HepG2 (cell line): Measurements from ENCODE around the gene ARHGAP10. TPM values are rescaled to one million over a fixed set of nuclear protein-coding genes. Genes with fewer than 3 reads are reported as not detected.

Experiments used
- ATAC-seq: fragments of 200-7000 bp; cut with Tn5 transposase; 3 replicates; pipeline ENCODE4 v1.9.1; 2020; ENCODE audit warnings: mild to moderate bottlenecking, moderate library complexity
- BruUV-seq: library from RNA; stranded (reverse); fragments of 400-500 nt; replicated peaks from 2 replicates; lab custom pipeline; 2021; lab: Mats Ljungman, UMichigan
- CTCF ChIA-PET: fragments of 300-600 bp; formaldehyde crosslinking; extraction: SDS; loops from one replicate; lab custom pipeline; 2021; ENCODE audit warnings: low total read pairs, inconsistent platforms, low intra/inter-chr PET ratio; lab: Yijun Ruan, JAX
- POLR2A ChIA-PET: fragments of 350-600 bp; sonication (Branson Sonifier 250); formaldehyde crosslinking; loops from one replicate; lab custom pipeline; 2020; ENCODE audit warnings: antibody characterized with exemption, inconsistent platforms; lab: Yijun Ruan, JAX
- DNase-seq: peaks from one replicate; pipeline ENCODE4 v3.0.0-alpha.2; 2015; ENCODE audit warnings: low spot score
- FAIRE-seq: peaks from 3 replicates; lab custom pipeline; 2011; peaks lifted over from hg19 to GRCh38; lab: Jason Lieb, UNC
- H2AFZ ChIP-seq: one replicate; pipeline ENCODE4 v1.6.1; 2011; ENCODE audit warnings: low read length, inconsistent platforms
- H3K27ac ChIP-seq: fragments of 300-600 bp; 3 replicates; pipeline ENCODE4 v1.8.0; 2011; ENCODE audit warnings: mixed run types, mild to moderate bottlenecking, mixed read lengths, low read length, inconsistent platforms; ENCODE audit not compliant: insufficient read depth; ENCODE audit errors: extremely low read length
- H3K27me3 ChIP-seq, 2 experiments: fragments of 200-600 bp in 1 of 2; 2 replicates in 1 of 2; 3 replicates in 1 of 2; pipeline versions ENCODE4 v1.6.0 to v1.8.0; 2011; ENCODE audit warnings: low read length in 2 of 2, mild to moderate bottlenecking in 2 of 2, moderate library complexity in 2 of 2, inconsistent platforms in 1 of 2; ENCODE audit not compliant: insufficient read depth in 2 of 2, control insufficient read depth in 1 of 2
- H3K36me3 ChIP-seq, 2 experiments: fragments of 200-600 bp in 1 of 2; replicated peaks in 1 of 2; 2 replicates in 1 of 2; 3 replicates in 1 of 2; pipeline versions ENCODE4 v1.5.1 to v1.8.0; 2011; ENCODE audit warnings: low read length in 2 of 2, inconsistent platforms in 1 of 2; ENCODE audit not compliant: insufficient read depth in 2 of 2, control insufficient read depth in 1 of 2
- H3K4me1 ChIP-seq: 2 replicates; pipeline ENCODE4 v1.5.1; 2012; ENCODE audit warnings: low read length, inconsistent platforms; ENCODE audit not compliant: insufficient read depth
- H3K4me2 ChIP-seq: 2 replicates; pipeline ENCODE4 v1.6.0; 2011; ENCODE audit warnings: low read depth, low read length, inconsistent platforms
- H3K4me3 ChIP-seq, 3 experiments: fragments of 200-600 bp in 1 of 3; sonication (generic), shearing (Covaris generic) in 1 of 3; replicated peaks in 1 of 3; 2 replicates each; pipeline ENCODE4 v1.5.1; 2011 to 2016; ENCODE audit warnings: low read length in 3 of 3, inconsistent platforms in 2 of 3, low read depth in 2 of 3, mild to moderate bottlenecking in 2 of 3, control low read depth in 1 of 3, mixed read lengths in 1 of 3; ENCODE audit not compliant: insufficient read depth in 1 of 3
- H3K79me2 ChIP-seq: one replicate; pipeline ENCODE4 v1.6.1; 2011; ENCODE audit warnings: low read length, inconsistent platforms; ENCODE audit not compliant: insufficient read depth
- H3K9ac ChIP-seq: 2 replicates; pipeline ENCODE4 v1.6.0; 2011; ENCODE audit warnings: mild to moderate bottlenecking, low read depth, low read length, inconsistent platforms; ENCODE audit not compliant: insufficient read depth
- H3K9me3 ChIP-seq: 2 replicates; pipeline ENCODE4 v1.5.1; 2012; ENCODE audit warnings: mild to moderate bottlenecking, low read length
- H4K20me1 ChIP-seq: 2 replicates; pipeline ENCODE4 v1.6.0; 2011; ENCODE audit warnings: inconsistent platforms, mild to moderate bottlenecking, low read length, moderate library complexity; ENCODE audit not compliant: insufficient read depth
- ATF1 ChIP-seq: IDR thresholded peaks from 2 replicates; pipeline ENCODE4 v1.6.1; 2016; ENCODE audit warnings: mild to moderate bottlenecking, control low read depth
- HDAC6 ChIP-seq: fragments of 200-600 bp; sonication (generic); IDR thresholded peaks from 2 replicates; pipeline ENCODE4 v1.7.0; 2017; ENCODE audit warnings: mild to moderate bottlenecking, antibody characterized with exemption, low read length, low read depth
- KAT7 ChIP-seq: IDR thresholded peaks from 2 replicates; pipeline ENCODE4 v1.6.1; 2018; ENCODE audit warnings: borderline replicate concordance, missing compliant biosample characterization
- KLF11 ChIP-seq: IDR thresholded peaks from 2 replicates; pipeline ENCODE4 v1.6.1; 2016; ENCODE audit warnings: missing compliant biosample characterization
- MAFF ChIP-seq: IDR thresholded peaks from 2 replicates; pipeline ENCODE4 v1.6.1; 2011; ENCODE audit warnings: low read depth, low read length, improper control_type of control experiment
- MAFK ChIP-seq, 2 experiments: IDR thresholded peaks in 1 of 2; conservative IDR thresholded peaks in 1 of 2; 2 replicates each; pipeline ENCODE4 v1.6.1; 2011; ENCODE audit warnings: improper control_type of control experiment in 2 of 2, low read length in 2 of 2
- MED1 ChIP-seq: sonication (generic); formaldehyde crosslinking; IDR thresholded peaks from 2 replicates; pipeline ENCODE4 v1.4.0; 2020; ENCODE audit warnings: missing genetic modification reagents
- SCMH1 ChIP-seq: sonication (generic); formaldehyde crosslinking; IDR thresholded peaks from 2 replicates; pipeline ENCODE4 v1.9.0; 2021; ENCODE audit warnings: missing genetic modification reagents, mild to moderate bottlenecking, borderline replicate concordance
- TAF15 ChIP-seq: fragments of 200-400 bp; formaldehyde crosslinking; IDR thresholded peaks from one replicate; pipeline ENCODE4 v1.6.1; 2018; ENCODE audit warnings: mild to moderate bottlenecking, low read depth, low read length; ENCODE audit not compliant: poor library complexity, severe bottlenecking
- ZNF136 ChIP-seq: sonication (generic); formaldehyde crosslinking; IDR thresholded peaks from 2 replicates; pipeline ENCODE4 v1.8.1; 2022; ENCODE audit warnings: low read depth, mild to moderate bottlenecking, moderate library complexity, missing genetic modification reagents
- ZNF329 ChIP-seq: sonication (generic); formaldehyde crosslinking; IDR thresholded peaks from 2 replicates; pipeline ENCODE4 v1.9.0; 2021; ENCODE audit warnings: low read depth, mild to moderate bottlenecking, missing genetic modification reagents
- ZNF850 ChIP-seq: sonication (generic); formaldehyde crosslinking; conservative IDR thresholded peaks from 2 replicates; pipeline ENCODE4 v1.9.0; 2021; ENCODE audit warnings: mild to moderate bottlenecking, missing genetic modification reagents
- WGBS: methylation state at CpG from one replicate; pipeline ENCODE4 v1.1.6; 2017; ENCODE audit warnings: low lambda C conversion rate; 5-methylcytosine and 5-hydroxymethylcytosine counted together
- in situ Hi-C: cut with HindIII; loops from 2 replicates; pipeline ENCODE4 v1.10.0; 2017; ENCODE audit warnings: low pct_unique_long_range_greater_than_20kb; ENCODE audit not compliant: extremely low pct_ligation_motif_present
- intact Hi-C: fragments of 100-400 bp; cut with micrococcal nuclease; formaldehyde crosslinking; loops from one replicate; pipeline ENCODE4 v1.10.0; 2022; ENCODE audit not compliant: unreplicated experiment
- polyA plus RNA-seq, 8 experiments: library from polyadenylated mRNA; depleted of rRNA in 3 of 8; stranded (reverse) in 7 of 8; unstranded in 1 of 8; fragments of >200 nt; fragmentation: Illumina TruSeq in 4 of 8; extraction: Trizol in 4 of 8; gene quantifications; 2 replicates each; pipeline versions ENCODE4 v1.2.1 to v1.2.3, GENCODE V29; 2011 to 2016; ENCODE audit warnings: low read depth in 4 of 8, missing spikeins in 1 of 8, mixed read lengths in 1 of 8; ENCODE audit not compliant: insufficient read depth in 1 of 8
- total RNA-seq, 5 experiments: library from RNA; depleted of rRNA; stranded (reverse); fragments of >200 nt; fragmentation: Illumina TruSeq; extraction: Trizol; gene quantifications; 2 replicates each; pipeline ENCODE4 v1.2.3, GENCODE V29; 2016; ENCODE audit warnings: low read depth in 1 of 5
- TF ChIP-seq, protein P1 (sequence below): IDR thresholded peaks from 2 replicates; pipeline ENCODE4 v1.6.1; 2016; ENCODE audit warnings: missing biosample characterization, missing genetic modification reagents, low read depth
- TF ChIP-seq, protein P2 (sequence below): sonication (generic); formaldehyde crosslinking; IDR thresholded peaks from 2 replicates; pipeline ENCODE4 v1.8.1; 2023; ENCODE audit warnings: mild to moderate bottlenecking, missing genetic modification reagents

Gene ARHGAP10
- total and polyA plus RNA-seq, 2 of the 13 experiments (the other 11 are each of a cell fraction or from before 2014, with no cell fraction given) = 0.45 to 1.6 TPM

DNA sequence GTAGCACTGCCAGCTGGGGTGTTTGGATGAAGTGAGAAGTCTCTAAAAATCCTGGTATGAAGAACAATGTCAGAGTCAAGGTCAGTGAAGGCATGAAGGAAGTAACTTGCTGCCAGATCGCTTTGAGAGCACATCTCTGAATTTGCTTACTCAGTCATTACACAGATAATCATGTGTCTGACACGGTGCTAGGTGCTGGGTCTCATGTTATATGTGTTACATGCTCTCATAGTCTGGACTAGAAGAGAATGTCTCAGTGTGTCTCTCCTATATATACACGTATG is 337.9 kb downstream of the ARHGAP10 start:
- Histone ChIP-seq H3K27ac (no peak overlapping the region), H3K4me1 (no peaks in the 10 kb centered on the region), H3K9ac (no peak overlapping the region), H3K79me2 (no peaks in the 10 kb centered on the region), H3K4me3 (no peak overlapping the region), H3K9me3 (peaks cover 21% of the 10 kb centered on the region), H4K20me1 (no peaks in the 10 kb centered on the region), H3K4me2 (no peak overlapping the region), H3K27me3 (no peaks in the 10 kb centered on the region), H3K36me3 (no peaks in the 10 kb centered on the region), H2AFZ (no peak overlapping the region)
- peak; percentile 35; the same call in 1 of the 2 replicates for TF ChIP-seq MAFF
- TF ChIP-seq HDAC6 = no peak
- peak; percentile 18 to 25; a peak in 1 of 4 replicates for TF ChIP-seq MAFK (conservative IDR thresholded peaks at IDR 0.05 in 1 of 2, IDR thresholded peaks at IDR 0.05 in 1 of 2; ENCODE audit: low read length in 2 of 2)
- intact Hi-C loops (no loop called here), in situ Hi-C loops (no loop called here)
- DNase-seq = no peak
- no TSS peak for BruUV-seq
- no peak for FAIRE-seq
- no peak for ATAC-seq
- CTCF ChIA-PET = no interaction called here
- POLR2A ChIA-PET = no interaction called here
- WGBS = 48% methylated on average over 3 of the region's 3 CpGs

DNA sequence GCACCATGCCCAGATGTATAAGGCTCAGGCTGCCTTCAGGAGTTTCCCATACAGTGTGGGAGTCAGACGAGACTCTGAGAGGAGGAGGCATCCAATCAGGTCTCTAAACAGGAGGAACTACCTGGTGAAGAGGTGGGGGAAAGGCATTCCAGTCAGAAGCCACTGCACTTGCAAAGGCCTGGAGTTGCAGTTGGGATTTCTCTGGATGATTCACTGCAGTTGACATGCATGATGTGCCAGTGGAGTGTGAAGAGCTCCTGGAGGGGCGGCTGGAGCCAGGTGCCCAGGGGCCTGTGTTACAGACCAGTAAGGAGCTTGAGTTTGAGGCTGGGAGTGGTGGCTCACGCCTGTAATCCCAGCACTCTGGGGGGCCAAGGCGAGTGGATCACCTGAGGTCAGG is 339.1 kb downstream of the ARHGAP10 start:
- Histone ChIP-seq H3K4me1 (no peaks in the 10 kb centered on the region), H3K9ac (no peak overlapping the region), H3K4me2 (no peak overlapping the region), H3K27ac (no peak overlapping the region), H3K9me3 (peaks cover 33% of the 10 kb centered on the region), H2AFZ (no peak overlapping the region), H3K4me3 (no peak overlapping the region), H3K36me3 (no peaks in the 10 kb centered on the region), H3K27me3 (no peaks in the 10 kb centered on the region), H4K20me1 (no peaks in the 10 kb centered on the region)
- intact Hi-C loops (no loop called here), in situ Hi-C loops (no loop called here)
- no peak for ATAC-seq
- DNase-seq = no peak
- CTCF ChIA-PET = no interaction called here
- 50% methylated on average over 2 of the region's 4 CpGs for WGBS
- TF ChIP-seq ATF1 (CRISPR knock-in tag) = no peak
- TF ChIP-seq, protein P1, sequence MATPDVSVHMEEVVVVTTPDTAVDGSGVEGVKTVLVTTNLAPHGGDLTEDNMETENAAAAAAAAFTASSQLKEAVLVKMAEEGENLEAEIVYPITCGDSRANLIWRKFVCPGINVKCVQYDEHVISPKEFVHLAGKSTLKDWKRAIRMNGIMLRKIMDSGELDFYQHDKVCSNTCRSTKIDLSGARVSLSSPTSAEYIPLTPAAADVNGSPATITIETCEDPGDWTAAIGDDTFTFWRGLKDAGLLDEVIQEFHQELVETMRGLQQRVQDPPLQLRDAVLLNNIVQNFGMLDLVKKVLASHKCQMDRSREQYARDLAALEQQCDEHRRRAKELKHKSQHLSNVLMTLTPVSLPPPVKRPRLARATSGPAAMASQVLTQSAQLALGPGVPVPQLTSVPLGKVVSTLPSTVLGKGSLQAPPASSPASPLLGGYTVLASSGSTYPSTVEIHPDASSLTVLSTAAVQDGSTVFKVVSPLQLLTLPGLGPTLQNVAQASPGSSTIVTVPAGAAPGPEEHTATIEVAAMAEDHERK = no peak
- TF ChIP-seq, protein P2, sequence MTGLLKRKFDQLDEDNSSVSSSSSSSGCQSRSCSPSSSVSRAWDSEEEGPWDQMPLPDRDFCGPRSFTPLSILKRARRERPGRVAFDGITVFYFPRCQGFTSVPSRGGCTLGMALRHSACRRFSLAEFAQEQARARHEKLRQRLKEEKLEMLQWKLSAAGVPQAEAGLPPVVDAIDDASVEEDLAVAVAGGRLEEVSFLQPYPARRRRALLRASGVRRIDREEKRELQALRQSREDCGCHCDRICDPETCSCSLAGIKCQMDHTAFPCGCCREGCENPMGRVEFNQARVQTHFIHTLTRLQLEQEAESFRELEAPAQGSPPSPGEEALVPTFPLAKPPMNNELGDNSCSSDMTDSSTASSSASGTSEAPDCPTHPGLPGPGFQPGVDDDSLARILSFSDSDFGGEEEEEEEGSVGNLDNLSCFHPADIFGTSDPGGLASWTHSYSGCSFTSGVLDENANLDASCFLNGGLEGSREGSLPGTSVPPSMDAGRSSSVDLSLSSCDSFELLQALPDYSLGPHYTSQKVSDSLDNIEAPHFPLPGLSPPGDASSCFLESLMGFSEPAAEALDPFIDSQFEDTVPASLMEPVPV (CRISPR knock-in tag) = no peak
- no peak for TF ChIP-seq MED1 (CRISPR knock-in tag)
- no peak for TF ChIP-seq KLF11 (CRISPR knock-in tag)
- no peak for TF ChIP-seq SCMH1 (CRISPR knock-in tag)
- TF ChIP-seq TAF15 = no peak
- TF ChIP-seq ZNF329 (CRISPR knock-in tag) = no peak
- no peak for TF ChIP-seq KAT7 (CRISPR knock-in tag)
- no peak for TF ChIP-seq ZNF850 (CRISPR knock-in tag)
- TF ChIP-seq ZNF136 (CRISPR knock-in tag) = no peak
- TF ChIP-seq, all 625 proteins: peak for 0
- POLR2A ChIA-PET = no interaction called here
- no TSS peak for BruUV-seq
- no peak for FAIRE-seq
- H3K79me2 ChIP-seq = no peaks in the 10 kb centered on the region
